Activated T-helper 1 cell treated with anti-CD3 and anti-CD28 coated beads, Interleukin-12 subunit alpha, Interleukin-12 subunit beta, Interleukin-2, Interleukin-4 antibody, amounts not matched to agents 30 ng/mL and 10 ng/mL and 1 ng/mL, durations not matched to agents 14 hours and 24 hours and 36 hours (primary cell): ENCODE measurements around the gene PRR20G. TPM values are rescaled to one million over a fixed set of nuclear protein-coding genes. Genes with fewer than 3 reads are reported as not detected.

Experiments used
- DNase-seq: peaks from one replicate; pipeline ENCODE4 v3.0.0; 2021; ENCODE audit warnings: low spot score
- H3K27ac Mint-ChIP-seq: one replicate; pipeline ENCODE4 v1.8.0; 2021; ENCODE audit warnings: mild to moderate bottlenecking, mixed read lengths
- H3K27me3 Mint-ChIP-seq: one replicate; pipeline ENCODE4 v1.8.0; 2022; ENCODE audit warnings: mild to moderate bottlenecking, moderate library complexity, mixed read lengths; ENCODE audit not compliant: insufficient read depth
- H3K36me3 Mint-ChIP-seq: one replicate; pipeline ENCODE4 v1.8.0; 2021; ENCODE audit warnings: low read depth, mixed read lengths
- H3K4me1 Mint-ChIP-seq: one replicate; pipeline ENCODE4 v1.8.0; 2021; ENCODE audit warnings: low read depth, mixed read lengths
- H3K4me3 Mint-ChIP-seq: one replicate; pipeline ENCODE4 v1.8.0; 2021; ENCODE audit warnings: mild to moderate bottlenecking, moderate library complexity, mixed read lengths
- H3K9me3 Mint-ChIP-seq: one replicate; pipeline ENCODE4 v1.8.0; 2021; ENCODE audit warnings: mixed read lengths
- intact Hi-C: fragments of 100-400 bp; cut with micrococcal nuclease; formaldehyde crosslinking; loops from one replicate; pipeline ENCODE4 v1.15.1; 2024
- total RNA-seq: library from RNA; stranded (reverse); gene quantifications from 2 replicates; pipeline ENCODE4 v1.2.3, GENCODE V29; 2022

The PRR20G gene
- total RNA-seq, 1 donor from 2014 or later, result not detected

DNA sequence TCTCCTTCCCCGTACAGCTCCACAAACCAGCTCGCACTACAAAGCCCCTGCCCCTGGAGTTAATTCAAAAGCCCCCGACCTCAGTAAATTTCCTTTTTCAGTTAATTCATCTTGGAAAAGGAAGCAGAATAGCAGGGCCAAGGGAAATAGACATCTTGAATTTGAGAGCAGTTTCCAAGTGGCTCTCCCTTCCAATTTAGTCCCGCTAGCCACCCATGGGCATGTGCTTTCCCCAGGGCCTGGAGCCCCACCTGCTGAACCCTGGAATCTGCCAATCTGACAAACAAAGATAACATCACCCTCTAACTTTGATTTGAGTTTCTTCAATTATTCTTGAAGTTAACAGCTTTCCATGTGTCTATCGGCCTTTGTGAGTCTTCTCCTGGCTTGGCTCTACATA, 31.7 kb downstream of the PRR20G start:
- Mint-ChIP-seq H3K27me3 (peaks cover 3% of the 10 kb centered on the region), H3K27ac (no peak overlapping the region), H3K36me3 (no peaks in the 10 kb centered on the region), H3K9me3 (no peaks in the 10 kb centered on the region), H3K4me3 (no peak overlapping the region), H3K4me1 (no peaks in the 10 kb centered on the region)
- intact Hi-C loops, result no loop called here
- DNase-seq, result no peak

DNA sequence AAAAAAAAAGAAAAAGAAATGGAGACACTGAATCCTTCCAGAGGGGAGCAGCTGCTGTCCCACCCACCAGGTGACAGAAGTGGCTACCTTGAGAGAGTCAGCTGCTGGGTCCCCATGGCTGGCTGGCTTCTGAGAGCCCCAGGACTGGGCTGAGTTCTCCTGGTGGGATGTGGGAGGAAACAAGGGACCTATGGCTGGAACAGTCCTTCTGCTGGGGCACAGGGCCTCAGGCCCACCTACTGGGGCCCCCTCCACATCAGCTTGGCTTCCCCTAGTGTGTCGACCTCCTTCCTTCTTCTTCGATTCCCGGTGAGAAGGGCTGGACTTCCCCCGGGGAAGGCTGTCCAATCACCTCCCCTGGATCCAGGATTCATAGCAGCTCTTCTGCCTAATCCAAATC, 32.3 kb downstream of the PRR20G start:
- H3K4me1 Mint-ChIP-seq, result no peaks in the 10 kb centered on the region
- H3K36me3 Mint-ChIP-seq, result no peaks in the 10 kb centered on the region
- DNase-seq, result no peak
- H3K27ac Mint-ChIP-seq, result no peak overlapping the region
- intact Hi-C loops, result no loop called here
- peaks cover 3% of the 10 kb centered on the region for H3K27me3 Mint-ChIP-seq
- H3K9me3 Mint-ChIP-seq, result no peaks in the 10 kb centered on the region
- H3K4me3 Mint-ChIP-seq, result no peak overlapping the region

DNA sequence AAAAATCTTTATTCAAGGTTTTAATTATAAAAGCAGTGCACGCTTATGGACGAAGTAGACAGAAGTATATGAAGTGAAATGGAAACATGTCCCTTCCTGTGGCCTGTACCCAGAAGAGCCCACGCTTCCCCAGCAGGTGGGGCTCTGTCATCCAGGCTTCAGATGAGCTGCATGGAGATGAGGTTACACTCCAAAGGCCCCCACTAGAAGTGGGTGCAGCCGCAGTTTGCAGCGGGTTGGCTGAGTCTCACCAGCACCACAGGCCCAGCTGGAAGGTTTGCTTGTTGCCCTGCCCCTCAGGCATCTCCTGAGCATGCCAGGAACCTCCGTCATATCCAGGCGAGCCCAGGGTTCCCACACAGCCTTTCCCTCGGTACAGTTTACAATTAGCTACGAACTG, 33.1 kb downstream of the PRR20G start:
- peaks cover 5% of the 10 kb centered on the region for H3K9me3 Mint-ChIP-seq

GRCh38 chr3:127254033-127254644, 33.7 kb downstream of the PRR20G start:
- intact Hi-C loops, result no loop called here
- Mint-ChIP-seq H3K27me3 (peaks cover 3% of the 10 kb centered on the region), H3K9me3 (peaks cover 7% of the 10 kb centered on the region), H3K4me3 (no peak overlapping the region), H3K36me3 (no peaks in the 10 kb centered on the region), H3K4me1 (no peaks in the 10 kb centered on the region), H3K27ac (no peak overlapping the region)
- DNase-seq, result no peak

More for the DNA sequence above, 33.1 kb downstream of the PRR20G start:
- H3K27ac Mint-ChIP-seq, result no peak overlapping the region
- intact Hi-C loops, result no loop called here
- peaks cover 3% of the 10 kb centered on the region for H3K27me3 Mint-ChIP-seq
- no peak for DNase-seq
- H3K4me1 Mint-ChIP-seq, result no peaks in the 10 kb centered on the region
- no peak overlapping the region for H3K4me3 Mint-ChIP-seq
- H3K36me3 Mint-ChIP-seq, result no peaks in the 10 kb centered on the region

DNA sequence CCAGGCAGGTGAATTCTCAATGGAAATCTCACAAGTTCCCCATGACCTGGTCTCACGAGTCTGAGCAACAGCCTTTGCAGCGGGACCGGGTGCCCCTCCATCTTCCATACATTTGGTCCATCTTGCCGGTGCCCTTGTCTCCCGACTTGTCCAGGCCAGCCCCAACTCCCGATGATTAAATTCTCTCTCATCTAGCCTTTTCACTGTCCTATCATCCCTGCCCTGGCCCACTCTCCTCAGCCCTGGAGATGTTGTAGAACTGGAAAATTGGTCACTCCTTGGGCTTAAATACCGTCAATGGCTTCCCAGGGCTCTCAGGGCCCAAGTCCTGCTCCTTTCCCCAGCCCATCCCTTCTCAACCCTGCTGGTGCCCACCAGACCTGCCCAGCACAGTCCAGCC, 34.4 kb downstream of the PRR20G start:
- H3K27me3 Mint-ChIP-seq, result peaks cover 3% of the 10 kb centered on the region
- H3K36me3 Mint-ChIP-seq, result no peaks in the 10 kb centered on the region
- no peaks in the 10 kb centered on the region for H3K4me1 Mint-ChIP-seq
- intact Hi-C loops, result no loop called here
- H3K27ac Mint-ChIP-seq, result no peak overlapping the region
- peaks cover 12% of the 10 kb centered on the region for H3K9me3 Mint-ChIP-seq
- no peak overlapping the region for H3K4me3 Mint-ChIP-seq
- DNase-seq, result no peak

- no peaks in the 10 kb centered on the region for H3K4me1 Mint-ChIP-seq
- DNase-seq, result no peak
- peaks cover 3% of the 10 kb centered on the region for H3K27me3 Mint-ChIP-seq
- no peak overlapping the region for H3K4me3 Mint-ChIP-seq
- peaks cover 20% of the 10 kb centered on the region for H3K9me3 Mint-ChIP-seq
- H3K27ac Mint-ChIP-seq, result no peak overlapping the region
- no peaks in the 10 kb centered on the region for H3K36me3 Mint-ChIP-seq
- intact Hi-C loops, result no loop called here
Observed at GRCh38 chr3:127252446-127252845, 35.4 kb downstream of the PRR20G start.

DNA sequence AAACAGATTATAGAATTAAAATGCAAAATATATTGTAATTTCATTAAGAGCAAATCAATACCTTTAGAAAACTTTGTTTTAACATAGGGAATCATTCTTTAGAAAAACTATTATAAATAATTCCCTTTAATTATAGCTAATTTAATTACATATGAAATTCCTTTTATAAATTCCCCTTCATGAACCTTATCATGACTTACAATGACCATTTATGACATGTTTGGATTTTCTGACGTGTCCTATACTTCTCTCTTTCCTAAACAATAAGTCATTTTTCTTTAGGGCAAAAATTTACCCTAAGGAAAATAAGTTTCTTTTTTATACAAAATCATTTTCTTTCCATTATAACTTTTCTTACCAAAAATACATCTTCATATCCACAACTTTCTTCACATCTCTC, 37.8 kb downstream of the PRR20G start:
- intact Hi-C loops, result no loop called here
- Mint-ChIP-seq H3K27ac (no peak overlapping the region), H3K27me3 (peaks cover 5% of the 10 kb centered on the region), H3K9me3 (peaks cover 43% of the 10 kb centered on the region), H3K4me3 (no peak overlapping the region), H3K4me1 (no peaks in the 10 kb centered on the region), H3K36me3 (no peaks in the 10 kb centered on the region)
- no peak for DNase-seq

DNA sequence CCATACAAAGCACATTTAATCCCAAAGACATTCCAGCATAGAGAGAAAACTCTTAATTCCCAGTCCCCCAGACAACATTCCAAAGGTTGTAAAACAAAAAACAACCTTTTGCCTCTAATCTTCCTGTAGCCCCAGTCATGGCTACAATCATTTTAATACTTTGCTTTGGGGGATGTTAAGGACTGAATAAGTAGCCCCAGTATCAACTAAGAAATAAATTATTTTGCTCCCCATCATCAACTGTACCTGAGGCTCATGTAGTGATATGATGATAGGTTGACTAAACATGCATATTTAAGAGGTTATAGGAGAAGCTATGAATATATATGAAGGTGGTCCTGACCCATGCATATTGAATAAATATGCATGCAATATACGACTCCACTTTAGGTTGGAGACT, 40.6 kb downstream of the PRR20G start:
- H3K27me3 Mint-ChIP-seq, result peaks cover 2% of the 10 kb centered on the region
- no peak overlapping the region for H3K27ac Mint-ChIP-seq
- no peak for DNase-seq
- no peak overlapping the region for H3K4me3 Mint-ChIP-seq
- no peaks in the 10 kb centered on the region for H3K36me3 Mint-ChIP-seq
- intact Hi-C loops, result no loop called here
- no peaks in the 10 kb centered on the region for H3K4me1 Mint-ChIP-seq
- H3K9me3 Mint-ChIP-seq, result peaks cover 53% of the 10 kb centered on the region

GRCh38 chr3:127238602-127239001, 49.2 kb downstream of the PRR20G start:
- peaks cover 8% of the 10 kb centered on the region for H3K27me3 Mint-ChIP-seq
- no peak overlapping the region for H3K4me3 Mint-ChIP-seq
- no peaks in the 10 kb centered on the region for H3K36me3 Mint-ChIP-seq
- intact Hi-C loops, result no loop called here
- DNase-seq, result no peak
- no peak overlapping the region for H3K27ac Mint-ChIP-seq
- H3K9me3 Mint-ChIP-seq, result peaks cover 10% of the 10 kb centered on the region
- no peaks in the 10 kb centered on the region for H3K4me1 Mint-ChIP-seq

DNA sequence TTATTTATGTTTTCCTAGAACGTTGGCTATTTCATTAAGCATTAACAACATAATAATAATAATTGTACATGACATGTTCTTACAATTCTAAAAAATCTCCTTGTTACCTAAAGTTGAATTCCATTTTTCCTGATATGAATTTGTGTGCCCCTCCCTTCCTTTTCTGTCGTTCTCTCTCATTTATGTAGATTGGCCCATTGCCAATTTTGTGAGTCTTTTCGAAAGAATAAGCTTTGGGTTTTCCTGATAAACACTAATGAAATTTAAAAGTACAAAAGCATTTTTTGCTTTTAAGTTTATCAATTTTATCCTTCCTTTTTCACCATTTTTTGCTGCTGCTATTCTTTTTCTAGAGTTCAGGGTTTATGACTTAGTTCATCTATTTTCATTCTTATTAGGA, 50.0 kb downstream of the PRR20G start:
- H3K4me3 Mint-ChIP-seq, result no peak overlapping the region
- DNase-seq, result no peak
- intact Hi-C loops, result no loop called here
- H3K36me3 Mint-ChIP-seq, result no peaks in the 10 kb centered on the region
- H3K4me1 Mint-ChIP-seq, result no peaks in the 10 kb centered on the region
- no peak overlapping the region for H3K27ac Mint-ChIP-seq
- H3K9me3 Mint-ChIP-seq, result peaks cover 13% of the 10 kb centered on the region
- H3K27me3 Mint-ChIP-seq, result peaks cover 8% of the 10 kb centered on the region

DNA sequence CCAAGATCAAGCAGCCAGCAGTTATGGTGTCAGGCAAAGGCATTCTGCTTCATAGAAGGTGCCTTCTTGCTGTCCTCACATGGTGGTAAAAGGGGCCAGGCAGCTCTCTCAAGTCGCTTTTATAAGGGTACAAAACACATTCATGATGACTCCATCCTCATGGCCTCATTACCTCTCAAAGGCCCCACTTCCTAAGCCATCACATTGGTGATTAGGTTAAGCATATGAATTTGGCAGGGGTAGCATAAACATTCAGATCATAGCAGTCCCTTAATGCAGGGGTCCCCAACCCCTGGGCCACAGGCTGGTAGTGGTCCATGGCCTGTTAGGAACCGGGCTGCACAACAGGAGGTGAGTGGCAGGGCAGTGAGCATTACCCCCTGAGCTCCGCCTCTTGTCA, 52.1 kb downstream of the PRR20G start:
- intact Hi-C loops, result no loop called here
- Mint-ChIP-seq H3K4me3 (no peak overlapping the region), H3K36me3 (no peaks in the 10 kb centered on the region), H3K4me1 (no peaks in the 10 kb centered on the region), H3K27me3 (peaks cover 8% of the 10 kb centered on the region), H3K27ac (no peak overlapping the region), H3K9me3 (peaks cover 13% of the 10 kb centered on the region)
- DNase-seq, result no peak

- Mint-ChIP-seq H3K4me1 (no peaks in the 10 kb centered on the region), H3K27me3 (peaks cover 9% of the 10 kb centered on the region), H3K27ac (no peak overlapping the region), H3K4me3 (no peak overlapping the region), H3K9me3 (peaks cover 11% of the 10 kb centered on the region), H3K36me3 (no peaks in the 10 kb centered on the region)
- intact Hi-C loops, result no loop called here
- no peak for DNase-seq
Observed at GRCh38 chr3:127234778-127235177, 53.1 kb downstream of the PRR20G start.
